HEK293 (cell line): Measurements from ENCODE around the gene INO80E.
A peak's percentile ranks its signal among the peaks of the same experiment; 100 is the strongest.

ENCODE experiments used
- CTCF ChIA-PET: fragments of 350-600 bp; formaldehyde crosslinking; extraction: SDS; loops from one replicate; lab custom pipeline; 2021; ENCODE audit warnings: antibody characterized with exemption; lab: Yijun Ruan, JAX
- POLR2A ChIA-PET: fragments of 300-600 bp; formaldehyde crosslinking; extraction: SDS; loops from one replicate; lab custom pipeline; 2020; ENCODE audit warnings: antibody characterized with exemption, inconsistent platforms; lab: Yijun Ruan, JAX
- H3K27ac ChIP-seq: fragments of 200-500 bp; sonication (Bioruptor generic); 2 replicates; pipeline ENCODE4 v1.5.1; 2014; ENCODE audit warnings: low read depth, low read length, control low read depth, inconsistent platforms; ENCODE audit errors: extremely low read depth
- H3K36me3 ChIP-seq, 2 experiments: fragments of 200-500 bp in 1 of 2; sonication (Bioruptor generic) in 1 of 2; 1 replicate in 1 of 2; 2 replicates in 1 of 2; pipeline ENCODE4 v1.5.1; 2014 to 2017; ENCODE audit warnings: inconsistent platforms in 2 of 2, low read length in 2 of 2; ENCODE audit not compliant: control insufficient read depth in 2 of 2, insufficient read depth in 1 of 2
- H3K4me1 ChIP-seq: fragments of 200-500 bp; sonication (Bioruptor generic); 2 replicates; pipeline ENCODE4 v1.5.1; 2014; ENCODE audit warnings: mild to moderate bottlenecking, low read length, inconsistent platforms; ENCODE audit not compliant: control insufficient read depth, insufficient read depth
- H3K4me3 ChIP-seq: 2 replicates; pipeline ENCODE4 v1.5.1; 2011; ENCODE audit warnings: low read depth, mild to moderate bottlenecking, control low read depth, low read length, moderate library complexity
- H3K9me3 ChIP-seq: fragments of 200-500 bp; sonication (Bioruptor generic); 2 replicates; pipeline ENCODE4 v1.5.1; 2014; ENCODE audit warnings: low read depth, low read length, inconsistent platforms; ENCODE audit not compliant: control insufficient read depth, insufficient read depth
- GLIS2 ChIP-seq: fragments of 450-650 bp; formaldehyde crosslinking; IDR thresholded peaks from 2 replicates; pipeline ENCODE4 v1.5.1; 2016; ENCODE audit warnings: missing biosample characterization, missing genetic modification characterization
- HOXC10 ChIP-seq: sonication (generic); formaldehyde crosslinking; IDR thresholded peaks from 2 replicates; pipeline ENCODE4 v1.8.1; 2023; ENCODE audit warnings: mild to moderate bottlenecking, missing genetic modification reagents
- KLF1 ChIP-seq: fragments of 450-650 bp; formaldehyde crosslinking; IDR thresholded peaks from 2 replicates; pipeline ENCODE4 v1.5.1; 2016; ENCODE audit warnings: missing biosample characterization, missing genetic modification characterization
- OSR2 ChIP-seq: fragments of 450-650 bp; formaldehyde crosslinking; IDR thresholded peaks from 2 replicates; pipeline ENCODE4 v1.5.1; 2016; ENCODE audit warnings: missing biosample characterization, missing genetic modification characterization
- PATZ1 ChIP-seq: fragments of 450-650 bp; formaldehyde crosslinking; IDR thresholded peaks from 2 replicates; pipeline ENCODE4 v1.5.1; 2016; ENCODE audit warnings: missing biosample characterization, missing genetic modification characterization
- PRDM10 ChIP-seq: fragments of 450-650 bp; formaldehyde crosslinking; IDR thresholded peaks from 2 replicates; pipeline ENCODE4 v1.5.1; 2016; ENCODE audit warnings: missing biosample characterization, missing genetic modification characterization
- SP2 ChIP-seq: fragments of 450-650 bp; formaldehyde crosslinking; IDR thresholded peaks from 2 replicates; pipeline ENCODE4 v1.5.1; 2016; ENCODE audit warnings: missing biosample characterization, missing genetic modification characterization
- ZBTB49 ChIP-seq: fragments of 450-650 bp; formaldehyde crosslinking; IDR thresholded peaks from 2 replicates; pipeline ENCODE4 v1.5.1; 2016; ENCODE audit warnings: missing biosample characterization, missing genetic modification characterization, low read depth
- ZFP37 ChIP-seq: fragments of 450-650 bp; formaldehyde crosslinking; IDR thresholded peaks from 2 replicates; pipeline ENCODE4 v1.5.1; 2016; ENCODE audit warnings: missing biosample characterization, missing genetic modification characterization
- ZNF335 ChIP-seq: fragments of 450-650 bp; formaldehyde crosslinking; conservative IDR thresholded peaks from 2 replicates; pipeline ENCODE4 v1.5.1; 2016; ENCODE audit warnings: missing biosample characterization, missing genetic modification characterization
- ZNF366 ChIP-seq: fragments of 450-650 bp; formaldehyde crosslinking; conservative IDR thresholded peaks from 2 replicates; pipeline ENCODE4 v1.5.1; 2016; ENCODE audit warnings: missing biosample characterization, missing genetic modification characterization
- ZNF404 ChIP-seq: fragments of 450-650 bp; formaldehyde crosslinking; IDR thresholded peaks from 2 replicates; pipeline ENCODE4 v1.5.1; 2017; ENCODE audit warnings: missing biosample characterization, missing genetic modification characterization
- ZNF600 ChIP-seq: fragments of 450-650 bp; formaldehyde crosslinking; IDR thresholded peaks from 2 replicates; pipeline ENCODE4 v1.5.1; 2016; ENCODE audit warnings: missing biosample characterization, missing genetic modification characterization
- ZNF692 ChIP-seq: fragments of 450-650 bp; formaldehyde crosslinking; IDR thresholded peaks from 2 replicates; pipeline ENCODE4 v1.5.1; 2016; ENCODE audit warnings: missing biosample characterization, missing genetic modification characterization
- ZSCAN23 ChIP-seq: fragments of 450-650 bp; formaldehyde crosslinking; IDR thresholded peaks from 2 replicates; pipeline ENCODE4 v1.5.1; 2016; ENCODE audit warnings: missing biosample characterization, missing genetic modification characterization

The INO80E gene

GRCh38 chr16:30025156-30025555 lies 29.1 kb downstream of the INO80E start (continued):
- TF ChIP-seq PRDM10 (tag by site-specific recombination) (no peak), ZBTB49 (tag by site-specific recombination) (no peak), HOXC10 (CRISPR knock-in tag) (no peak)

- H3K36me3 ChIP-seq = no peaks in the 10 kb centered on the region
- ChIA-PET POLR2A (no interaction called here), CTCF (interaction anchor here (0.6 kb wide), 1 partner anchor 14 kb away, joined by 3 read pairs; no protein-coding TSS in a partner anchor)
- no peak overlapping the region for H3K4me3 ChIP-seq
- no peak overlapping the region for H3K27ac ChIP-seq
- no peaks in the 10 kb centered on the region for H3K4me1 ChIP-seq
- TF ChIP-seq GLIS2 (tag by site-specific recombination) (peak; percentile 26; the same call in 1 of the 2 replicates), ZNF692 (no peak), ZSCAN23 (tag by site-specific recombination) (no peak), ZNF335 (tag by site-specific recombination) (no peak)
- no peaks in the 10 kb centered on the region for H3K9me3 ChIP-seq
Measured at GRCh38 chr16:30025574-30025973, 29.5 kb downstream of the INO80E start.

- no peak overlapping the region for H3K27ac ChIP-seq
- no peaks in the 10 kb centered on the region for H3K9me3 ChIP-seq
- CTCF ChIA-PET = interaction anchor here (0.6 kb wide), 1 partner anchor 178 kb away, joined by 3 read pairs; no protein-coding TSS in a partner anchor
- no peak overlapping the region for H3K4me3 ChIP-seq
- no peaks in the 10 kb centered on the region for H3K36me3 ChIP-seq
- no peaks in the 10 kb centered on the region for H3K4me1 ChIP-seq
- TF ChIP-seq OSR2 (tag by site-specific recombination) (no peak), ZNF404 (tag by site-specific recombination) (no peak)
- POLR2A ChIA-PET = no interaction called here
Measured at GRCh38 chr16:30026449-30026848, 30.4 kb downstream of the INO80E start.

GRCh38 chr16:30027588-30028437 lies 31.8 kb downstream of the INO80E start:
- Histone ChIP-seq H3K9me3 (no peaks in the 10 kb centered on the region), H3K36me3 (no peaks in the 10 kb centered on the region), H3K4me1 (no peaks in the 10 kb centered on the region), H3K4me3 (no peak overlapping the region), H3K27ac (no peak overlapping the region)
- ChIA-PET POLR2A (interaction anchor here (0.6 kb wide), 1 partner anchor 502 kb away, joined by 3 read pairs; no protein-coding TSS in a partner anchor), CTCF (interaction anchor here (0.5 to 0.6 kb wide), 3 partner anchors 185 to 337 kb away, joined by 3 to 4 read pairs (median 3); no protein-coding TSS in a partner anchor)
- TF ChIP-seq ZNF366 (tag by site-specific recombination) (no peak), KLF1 (tag by site-specific recombination) (peak; percentile 75), ZFP37 (tag by site-specific recombination) (no peak), SP2 (tag by site-specific recombination) (peak; percentile 13; the same call in 1 of the 2 replicates), ZNF600 (tag by site-specific recombination) (0 out of 2 replicates have a peak, but pooled peaks have one; percentile 38), PATZ1 (tag by site-specific recombination) (peak; percentile 18; the same call in 1 of the 2 replicates)
